Bronchial epithelial cell (primary cell): ENCODE measurements around the gene HM13. TPM values are rescaled to one million over a fixed set of nuclear protein-coding genes. Genes with fewer than 3 reads are reported as not detected.

Source experiments
- DNase-seq: peaks from one replicate; pipeline ENCODE4 v3.0.0-alpha.2; 2010; ENCODE audit warnings: low read depth
- FAIRE-seq: peaks from 2 replicates; lab custom pipeline; 2011; peaks lifted over from hg19 to GRCh38; lab: Jason Lieb, UNC
- H3K27me3 ChIP-seq: 2 replicates; pipeline ENCODE4 v1.5.1; 2011; ENCODE audit warnings: low read length; ENCODE audit not compliant: control insufficient read depth, insufficient read depth
- H3K36me3 ChIP-seq: 2 replicates; pipeline ENCODE4 v1.5.1; 2011; ENCODE audit warnings: low read length; ENCODE audit not compliant: control insufficient read depth, insufficient read depth
- H3K4me3 ChIP-seq: 2 replicates; pipeline ENCODE4 v1.5.1; 2011; ENCODE audit warnings: mild to moderate bottlenecking, low read depth, low read length, control low read depth
- CTCF ChIP-seq: IDR thresholded peaks from 2 replicates; pipeline ENCODE4 v1.5.1; 2011; ENCODE audit warnings: mild to moderate bottlenecking, moderate library complexity, low read length, control low read depth, inconsistent platforms; ENCODE audit not compliant: insufficient read depth, severe bottlenecking
- total RNA-seq: library from RNA; depleted of rRNA; stranded (reverse); fragments of >200 nt; gene quantifications from 2 replicates; pipeline ENCODE4 v1.2.1, GENCODE V29; 2014

HM13 gene
- total RNA-seq, 1 donor from 2014 or later, result 46.9 TPM

- FAIRE-seq (no peak), DNase-seq (no peak)
- Histone ChIP-seq H3K27me3 (no peaks in the 10 kb centered on the region), H3K36me3 (peaks cover 6% of the 10 kb centered on the region), H3K4me3 (no peak overlapping the region)
- no peak for TF ChIP-seq CTCF
These were observed 54.5 kb downstream of the HM13 start for GRCh38 chr20:31568773-31569162.

GRCh38 chr20:31569163-31570020, 55.1 kb downstream of the HM13 start:
- Histone ChIP-seq H3K4me3 (no peak overlapping the region), H3K36me3 (peaks cover 5% of the 10 kb centered on the region), H3K27me3 (no peaks in the 10 kb centered on the region)
- DNase-seq (no peak), FAIRE-seq (no peak)
- TF ChIP-seq CTCF, result peak; percentile 81

GRCh38 chr20:31570021-31570463, 55.8 kb downstream of the HM13 start:
- no peak for TF ChIP-seq CTCF
- no peak for DNase-seq
- Histone ChIP-seq H3K4me3 (no peak overlapping the region), H3K27me3 (no peaks in the 10 kb centered on the region), H3K36me3 (peaks cover 5% of the 10 kb centered on the region)
- no peak for FAIRE-seq

- no peak for TF ChIP-seq CTCF
- Histone ChIP-seq H3K36me3 (peaks cover 5% of the 10 kb centered on the region), H3K4me3 (no peak overlapping the region), H3K27me3 (no peaks in the 10 kb centered on the region)
- FAIRE-seq (no peak), DNase-seq (no peak)
These were observed 56.7 kb downstream of the HM13 start for GRCh38 chr20:31570735-31571617.

- Histone ChIP-seq H3K36me3 (peaks cover 5% of the 10 kb centered on the region), H3K27me3 (no peaks in the 10 kb centered on the region), H3K4me3 (no peak overlapping the region)
- no peak for DNase-seq
- FAIRE-seq, result no peak
- no peak for TF ChIP-seq CTCF
These were observed 57.9 kb downstream of the HM13 start for GRCh38 chr20:31572042-31572700.
